ENCODE results near the gene GSDMA. TPM values are rescaled to one million over a fixed set of nuclear protein-coding genes. Genes with fewer than 3 reads are reported as not detected.

Gene GSDMA
- total and polyA plus RNA-seq, 12 donors = 0.06 to 1.3 (median 0.42) TPM; not detected in 6

DNA sequence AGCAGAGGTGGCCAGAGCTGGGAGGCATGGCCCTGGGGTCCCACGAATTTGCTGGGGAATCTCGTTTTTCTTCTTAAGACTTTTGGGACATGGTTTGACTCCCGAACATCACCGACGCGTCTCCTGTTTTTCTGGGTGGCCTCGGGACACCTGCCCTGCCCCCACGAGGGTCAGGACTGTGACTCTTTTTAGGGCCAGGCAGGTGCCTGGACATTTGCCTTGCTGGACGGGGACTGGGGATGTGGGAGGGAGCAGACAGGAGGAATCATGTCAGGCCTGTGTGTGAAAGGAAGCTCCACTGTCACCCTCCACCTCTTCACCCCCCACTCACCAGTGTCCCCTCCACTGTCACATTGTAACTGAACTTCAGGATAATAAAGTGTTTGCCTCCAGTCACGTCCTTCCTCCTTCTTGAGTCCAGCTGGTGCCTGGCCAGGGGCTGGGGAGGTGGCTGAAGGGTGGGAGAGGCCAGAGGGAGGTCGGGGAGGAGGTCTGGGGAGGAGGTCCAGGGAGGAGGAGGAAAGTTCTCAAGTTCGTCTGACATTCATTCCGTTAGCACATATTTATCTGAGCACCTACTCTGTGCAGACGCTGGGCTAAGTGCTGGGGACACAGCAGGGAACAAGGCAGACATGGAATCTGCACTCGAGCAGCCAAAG lies 54.7 kb downstream of the GSDMA start:
- H3K36me3 ChIP-seq = peaks cover 0 to 35% (median 29%) of the 10 kb centered on the region in 9 donors
- H3K27me3 ChIP-seq = peaks cover 0 to 5% (median 0%) of the 10 kb centered on the region in 7 donors
- ATAC-seq = peak in 2 of 8 donors; percentile 6 to 18
- TF ChIP-seq, protein P1, sequence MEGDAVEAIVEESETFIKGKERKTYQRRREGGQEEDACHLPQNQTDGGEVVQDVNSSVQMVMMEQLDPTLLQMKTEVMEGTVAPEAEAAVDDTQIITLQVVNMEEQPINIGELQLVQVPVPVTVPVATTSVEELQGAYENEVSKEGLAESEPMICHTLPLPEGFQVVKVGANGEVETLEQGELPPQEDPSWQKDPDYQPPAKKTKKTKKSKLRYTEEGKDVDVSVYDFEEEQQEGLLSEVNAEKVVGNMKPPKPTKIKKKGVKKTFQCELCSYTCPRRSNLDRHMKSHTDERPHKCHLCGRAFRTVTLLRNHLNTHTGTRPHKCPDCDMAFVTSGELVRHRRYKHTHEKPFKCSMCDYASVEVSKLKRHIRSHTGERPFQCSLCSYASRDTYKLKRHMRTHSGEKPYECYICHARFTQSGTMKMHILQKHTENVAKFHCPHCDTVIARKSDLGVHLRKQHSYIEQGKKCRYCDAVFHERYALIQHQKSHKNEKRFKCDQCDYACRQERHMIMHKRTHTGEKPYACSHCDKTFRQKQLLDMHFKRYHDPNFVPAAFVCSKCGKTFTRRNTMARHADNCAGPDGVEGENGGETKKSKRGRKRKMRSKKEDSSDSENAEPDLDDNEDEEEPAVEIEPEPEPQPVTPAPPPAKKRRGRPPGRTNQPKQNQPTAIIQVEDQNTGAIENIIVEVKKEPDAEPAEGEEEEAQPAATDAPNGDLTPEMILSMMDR (IDR thresholded peaks at IDR 0.05) = no peak
- no peaks in the 10 kb centered on the region for H3K9me3 ChIP-seq
- intact Hi-C loops (cut with DNase I) = loop anchor here in 8 of 10 donors (5.0 to 10.0 kb wide), 6 partner anchors 147 to 277 kb away; partner anchors contain the start of gene CDC6 (in 1 of the 8)
- peaks cover 8 to 70% (median 56%) of the 10 kb centered on the region in 9 donors for H3K4me1 ChIP-seq
- whole genome bisulfite sequencing, 2 donors = 38 to 49% methylated on average over 15 of the region's 15 CpGs
- peak overlapping the region in 9 of 10 donors; percentile 39 to 63 (median 53) for H3K27ac ChIP-seq
- no peak overlapping the region for H3K4me3 ChIP-seq
- DNase-seq = peak in 1 of 2 donors; percentile 48

DNA sequence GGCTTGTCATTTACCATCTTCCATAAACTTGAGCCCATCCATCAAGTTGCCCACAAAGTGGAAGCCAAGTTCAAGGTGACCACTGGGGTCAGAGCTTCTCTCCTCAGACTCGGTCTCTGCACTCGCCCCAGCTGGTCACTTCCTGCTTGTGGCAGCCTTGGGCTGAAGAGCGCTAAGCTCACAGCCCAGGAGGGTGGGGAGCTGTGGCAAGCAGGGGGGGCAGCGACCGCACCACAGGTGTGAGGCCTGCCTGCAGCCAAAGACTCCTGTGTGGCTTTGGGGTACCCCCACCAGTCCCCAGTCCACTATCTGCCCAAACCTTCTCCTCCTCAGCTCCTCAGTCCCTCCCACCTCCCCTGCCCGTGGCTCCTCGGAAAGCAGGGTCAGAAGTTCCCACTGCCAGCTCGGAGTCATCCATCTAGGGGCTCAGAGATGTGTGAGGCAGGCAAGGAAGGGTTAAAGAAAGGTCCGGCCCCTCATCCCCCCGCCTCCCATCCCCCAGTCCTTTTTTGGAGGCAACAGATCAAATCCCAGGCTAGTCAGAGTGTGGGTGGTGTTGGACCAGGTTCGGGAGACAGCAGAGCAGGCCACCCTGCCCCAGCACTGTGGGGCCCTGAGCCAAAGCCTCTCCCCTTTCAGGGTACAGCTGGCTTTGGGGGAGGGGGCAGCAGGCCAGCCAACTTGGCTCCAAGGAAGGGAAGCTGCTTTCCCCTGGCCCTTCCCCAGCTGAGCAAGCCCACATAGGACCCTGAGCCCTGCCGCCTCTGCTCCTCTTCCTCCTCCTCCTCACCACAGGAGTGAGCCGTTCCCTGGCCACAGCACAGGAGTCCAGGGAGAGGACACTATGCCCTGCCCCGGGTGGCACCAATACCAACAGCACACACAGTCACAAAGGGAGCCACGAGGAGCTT lies 55.7 kb downstream of the GSDMA start:
- no peak overlapping the region for H3K4me3 ChIP-seq
- peak overlapping the region in 9 of 10 donors; percentile 10 to 63 (median 53) for H3K27ac ChIP-seq
- H3K27me3 ChIP-seq = no peaks in the 10 kb centered on the region
- H3K9me3 ChIP-seq = no peaks in the 10 kb centered on the region
- H3K36me3 ChIP-seq = peaks cover 0 to 44% (median 37%) of the 10 kb centered on the region in 9 donors
- intact Hi-C loops (cut with DNase I) = loop anchor here in 8 of 10 donors (5.0 to 10.0 kb wide), 6 partner anchors 146 to 276 kb away; partner anchors contain the start of gene CDC6 (in 1 of the 8)
- H3K4me1 ChIP-seq = peaks cover 8 to 77% (median 62%) of the 10 kb centered on the region in 9 donors
- 51 to 52% methylated on average over 15 of the region's 15 CpGs for WGBS, 2 donors
- peak in 6 of 8 donors; percentile 13 to 50 (median 42) for ATAC-seq
- TF ChIP-seq, protein P1 (IDR thresholded peaks at IDR 0.05) = no peak
- DNase-seq = peak; percentile 45 to 47

DNA sequence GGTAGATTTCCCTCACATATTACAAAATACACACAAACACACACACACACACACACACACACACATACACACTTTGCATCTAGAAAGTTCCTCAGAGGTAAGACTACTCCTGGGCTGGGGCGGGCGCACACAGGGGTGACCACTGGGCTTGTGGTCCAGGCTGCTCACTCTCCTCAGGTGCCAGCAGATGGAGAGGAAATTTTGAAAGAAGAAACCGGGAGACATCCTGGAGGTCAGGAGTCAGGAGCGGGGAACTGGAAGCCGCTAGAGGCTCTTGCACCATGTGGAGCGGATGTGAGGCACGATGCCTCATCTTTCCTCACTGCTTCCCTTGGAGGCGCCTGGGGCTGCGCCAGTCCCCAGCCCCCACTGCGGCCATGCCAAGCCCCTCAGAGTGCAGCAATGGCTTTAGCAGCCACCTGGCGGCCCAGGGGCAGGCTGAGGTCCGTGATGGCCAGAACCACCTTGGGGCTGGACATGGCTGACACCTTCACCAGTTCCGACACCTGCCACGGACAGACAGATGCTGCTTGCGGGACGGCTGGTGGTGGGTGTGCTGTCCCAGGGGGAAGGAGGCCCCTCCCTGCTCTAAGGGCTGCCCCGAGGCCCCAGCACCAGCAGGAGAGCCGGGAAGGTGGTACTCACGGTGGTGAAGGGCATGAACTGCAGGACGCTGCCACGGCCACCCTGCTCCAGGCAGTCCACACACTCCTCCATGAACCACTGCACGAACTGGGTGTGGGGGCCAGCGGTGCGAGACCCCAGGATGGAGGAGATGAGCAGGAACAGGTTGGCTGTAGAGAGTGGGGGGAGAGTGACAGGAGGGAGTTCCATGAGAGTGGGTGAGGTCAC lies 56.6 kb downstream of the GSDMA start:
- ATAC-seq (peak in 2 of 8 donors; percentile 5 to 51), DNase-seq (peak in 1 of 2 donors; percentile 30)
- Histone ChIP-seq H3K27ac (peak overlapping the region in 5 of 10 donors; percentile 8 to 63 (median 60)), H3K36me3 (peaks cover 0 to 53% (median 37%) of the 10 kb centered on the region in 9 donors), H3K4me3 (no peak overlapping the region), H3K27me3 (no peaks in the 10 kb centered on the region), H3K4me1 (peaks cover 9 to 76% (median 53%) of the 10 kb centered on the region in 9 donors), H3K9me3 (no peaks in the 10 kb centered on the region)
- TF ChIP-seq, protein P1 (IDR thresholded peaks at IDR 0.05) = no peak
- WGBS, 2 donors = 79 to 82% methylated on average over 24 of the region's 24 CpGs
- intact Hi-C loops (cut with DNase I) = loop anchor here in 8 of 10 donors (5.0 to 10.0 kb wide), 6 partner anchors 145 to 275 kb away; partner anchors contain the start of gene CDC6 (in 1 of the 8)

Data from heart right ventricle (tissue), 16 donors.